MM.1S (cell line): ENCODE results near the gene TUBGCP6.

ENCODE experiments used
- CTCF ChIP-seq: fragments of 300-600 bp; sonication (generic); IDR thresholded peaks from 2 replicates; pipeline ENCODE4 v1.5.1; 2016; ENCODE audit warnings: antibody characterized with exemption, low read length, mixed read lengths
- EZH2phosphoT487 ChIP-seq: fragments of 300-600 bp; sonication (generic); IDR thresholded peaks from 2 replicates; pipeline ENCODE4 v1.6.1; 2018; ENCODE audit warnings: antibody characterized with exemption, low read length

GRCh38 chr22:50169181-50169759 lies 75.6 kb downstream of the TUBGCP6 start:
- TF ChIP-seq CTCF (no peak), EZH2phosphoT487 (no peak)
